SH-SY5Y (cell line): Measurements from ENCODE around the gene ZNF705A.

Experiments used
- GATA2 ChIP-seq: IDR thresholded peaks from 2 replicates; pipeline ENCODE4 v1.6.1; 2011; ENCODE audit warnings: mild to moderate bottlenecking, low read depth, low read length
- GATA3 ChIP-seq: IDR thresholded peaks from 2 replicates; pipeline ENCODE4 v1.6.1; 2011; ENCODE audit warnings: low read depth, mild to moderate bottlenecking, low read length, moderate library complexity

- TF ChIP-seq GATA3 (no peak), GATA2 (no peak)
Measured at GRCh38 chr12:8157484-8158198, 826 bp downstream of the ZNF705A start.
